Measurements from ENCODE around the gene RCSD1.

Gene RCSD1

DNA sequence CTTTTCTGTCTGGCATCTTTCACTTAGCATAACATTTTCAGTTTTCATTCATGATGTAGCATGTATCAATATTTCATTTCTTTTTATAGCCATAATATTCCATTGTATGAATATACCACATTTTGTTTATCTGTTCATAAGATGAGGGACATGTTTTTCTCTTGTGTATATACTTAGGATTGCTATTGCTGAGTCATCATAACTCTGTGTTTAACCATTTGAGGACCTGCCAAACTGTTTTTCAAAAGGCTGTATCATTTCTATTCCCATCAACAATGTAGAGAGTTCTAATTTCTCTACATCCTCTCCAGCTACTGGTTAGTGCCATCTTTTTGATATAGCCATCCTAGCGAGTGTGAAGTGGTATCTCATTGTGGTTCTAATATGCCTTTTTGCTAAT is 118.0 kb downstream of the RCSD1 start:
- no peak for DNase-seq

GRCh38 chr1:167748906-167749305 is 118.9 kb downstream of the RCSD1 start:
- no peak for DNase-seq

DNA sequence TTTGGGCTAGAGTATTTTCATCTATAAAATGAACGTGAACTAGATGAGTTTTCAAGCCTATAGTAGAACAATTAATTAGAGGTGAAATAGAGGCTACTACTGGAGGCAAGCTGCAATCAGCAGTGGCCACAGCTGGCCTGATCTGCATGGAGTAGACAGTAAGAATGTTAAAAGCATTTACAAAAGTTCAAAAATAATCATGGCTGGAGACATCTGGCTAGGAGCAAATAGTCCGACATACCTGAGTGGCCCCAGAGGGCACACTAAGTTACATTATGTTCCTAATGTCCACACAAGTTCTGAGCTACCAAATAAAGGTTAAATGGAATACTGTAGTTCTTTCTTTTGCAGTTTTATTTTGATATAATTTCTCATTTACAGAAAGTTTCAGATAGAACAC is 119.7 kb downstream of the RCSD1 start:
- DNase-seq: no peak

DNA sequence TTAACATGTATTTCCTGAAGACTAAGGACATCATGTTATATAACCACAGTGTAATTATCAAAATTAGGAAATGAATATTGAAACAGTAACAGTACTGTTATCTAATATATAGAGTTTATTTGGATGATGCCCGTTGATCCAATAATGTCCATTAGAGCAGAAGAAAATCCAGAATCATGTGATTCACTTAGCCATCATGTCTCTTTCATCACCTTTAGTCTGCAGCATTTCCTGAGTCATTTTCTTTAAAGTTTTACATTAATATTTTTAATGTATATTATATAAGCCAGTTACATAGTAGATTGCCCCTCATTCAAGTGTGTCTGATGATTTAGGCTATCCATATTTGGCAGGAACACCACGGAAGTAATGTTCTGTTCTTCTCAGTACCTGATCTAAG is 120.6 kb downstream of the RCSD1 start:
- DNase-seq: no peak

GRCh38 chr1:167751676-167752075 is 121.6 kb downstream of the RCSD1 start:
- no peak for DNase-seq

- DNase-seq: no peak
Observed at GRCh38 chr1:167752219-167752985, 122.4 kb downstream of the RCSD1 start.

DNA sequence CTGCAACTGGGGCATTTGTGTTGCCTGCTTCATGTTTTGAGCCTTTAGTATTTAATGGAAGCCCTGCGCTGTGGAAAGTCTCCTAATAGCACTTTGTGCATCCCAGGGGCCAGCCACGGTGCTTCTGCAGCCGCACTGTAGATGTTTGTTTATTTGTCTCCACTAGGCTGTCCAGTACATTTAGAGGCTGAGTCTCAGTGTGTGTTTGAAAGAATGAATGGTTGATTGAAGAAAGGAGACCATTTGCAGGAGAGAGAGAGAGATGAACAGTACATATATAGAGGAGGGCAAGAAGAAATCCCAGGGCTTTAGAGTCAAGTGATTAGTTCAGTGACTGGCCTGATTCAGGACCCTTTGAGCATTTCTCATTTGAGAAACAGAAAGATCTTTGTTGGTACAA is 125.6 kb downstream of the RCSD1 start:
- DNase-seq: no peak

Data from activated T-cell treated with anti-CD3 and anti-CD28 coated beads, Interleukin-2, amount 50 U/mL, for 1 hour (primary cell).